Iris pigment epithelial cell (primary cell): ENCODE measurements around the gene ABCC8.
A peak's percentile ranks its signal among the peaks of the same experiment; 100 is the strongest.

Experiments used
- DNase-seq: peaks from one replicate; pipeline ENCODE4 v3.0.0-alpha.2; 2011; ENCODE audit warnings: low read depth

Gene ABCC8

GRCh38 chr11:17403980-17404759 lies 72.5 kb downstream of the ABCC8 start:
- DNase-seq = peak; percentile 25

DNA sequence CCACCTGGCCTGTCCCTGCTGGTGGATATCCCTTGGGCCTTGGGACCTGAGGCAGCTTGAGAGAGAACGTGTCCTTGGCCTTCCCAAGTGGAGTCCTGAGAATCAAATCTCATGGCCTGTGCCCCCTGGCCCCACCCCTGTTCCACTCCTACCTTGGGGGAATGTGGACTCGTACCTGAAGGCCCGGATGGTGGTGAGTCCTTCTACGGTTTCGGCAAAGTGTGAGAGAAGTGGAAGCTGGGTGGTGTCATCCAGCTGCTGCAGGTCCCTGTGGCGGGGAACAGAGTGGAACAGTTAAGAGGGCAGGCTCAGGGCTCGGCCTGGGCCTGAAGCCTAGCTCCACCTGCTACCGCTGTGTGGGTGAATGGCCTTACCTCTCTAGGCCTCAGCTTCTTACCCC lies 74.2 kb downstream of the ABCC8 start:
- no peak for DNase-seq

GRCh38 chr11:17401841-17402240 lies 74.8 kb downstream of the ABCC8 start:
- no peak for DNase-seq

GRCh38 chr11:17401316-17401715 lies 75.3 kb downstream of the ABCC8 start:
- no peak for DNase-seq

DNA sequence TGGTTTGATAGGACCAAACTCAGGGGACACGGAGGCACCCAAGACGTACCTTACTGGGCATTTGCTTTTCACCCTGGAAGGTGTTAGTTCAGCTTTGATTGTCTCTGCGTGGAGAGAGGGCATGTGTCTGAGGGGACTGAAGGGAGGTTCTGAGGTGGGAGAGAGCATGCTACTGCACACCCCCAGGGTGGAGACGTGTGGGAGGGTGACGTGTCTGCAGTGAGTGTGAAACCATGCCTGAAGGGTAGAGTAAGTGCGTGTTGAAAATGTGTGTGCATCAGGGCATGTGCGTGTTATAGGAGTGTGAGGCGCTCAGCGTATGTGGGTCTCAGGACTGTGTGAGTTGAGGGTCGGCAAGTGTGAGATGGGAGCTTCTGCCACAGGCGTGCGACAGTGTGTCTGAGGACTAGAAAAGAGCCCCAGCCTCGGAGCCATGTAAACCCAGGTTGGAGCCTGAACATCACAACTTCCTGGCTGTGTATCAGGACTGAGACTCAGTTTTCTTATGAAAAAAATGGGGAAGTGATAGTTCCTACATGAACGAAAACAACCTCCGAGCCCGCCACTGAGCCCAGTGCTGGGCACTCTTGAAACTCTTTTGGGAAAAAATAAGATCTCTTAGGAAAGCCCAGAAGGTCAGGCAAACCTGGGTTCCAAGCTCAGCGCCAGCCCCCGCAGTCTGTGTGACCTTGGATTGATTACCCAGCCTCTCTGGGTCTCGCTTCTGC lies 76.4 kb downstream of the ABCC8 start:
- no peak for DNase-seq

- DNase-seq = no peak
Observed at GRCh38 chr11:17399236-17399635, 77.4 kb downstream of the ABCC8 start.

GRCh38 chr11:17397311-17398002 lies 79.2 kb downstream of the ABCC8 start:
- no peak for DNase-seq

- DNase-seq = no peak
Observed at GRCh38 chr11:17396598-17397310, 79.9 kb downstream of the ABCC8 start.

DNA sequence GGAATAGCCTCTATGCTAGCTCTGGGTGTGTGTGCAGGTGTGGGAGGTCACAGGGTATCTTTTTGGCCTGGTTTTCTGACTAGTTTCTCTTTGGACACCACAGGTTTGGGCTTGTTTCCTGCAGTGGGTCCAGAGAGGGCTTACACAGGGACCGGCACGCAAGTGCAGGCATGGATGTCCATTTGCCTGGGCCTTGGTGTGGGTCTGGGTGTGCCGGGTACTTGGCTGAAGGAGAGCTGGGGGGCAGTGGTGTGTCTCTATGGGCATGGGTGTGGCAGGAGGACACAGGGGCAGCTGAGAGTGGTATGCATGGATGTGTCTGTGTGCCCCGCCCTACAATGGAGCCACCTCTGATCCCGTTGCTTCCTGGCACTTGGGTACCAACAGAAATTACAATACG lies 80.7 kb downstream of the ABCC8 start:
- DNase-seq = no peak

DNA sequence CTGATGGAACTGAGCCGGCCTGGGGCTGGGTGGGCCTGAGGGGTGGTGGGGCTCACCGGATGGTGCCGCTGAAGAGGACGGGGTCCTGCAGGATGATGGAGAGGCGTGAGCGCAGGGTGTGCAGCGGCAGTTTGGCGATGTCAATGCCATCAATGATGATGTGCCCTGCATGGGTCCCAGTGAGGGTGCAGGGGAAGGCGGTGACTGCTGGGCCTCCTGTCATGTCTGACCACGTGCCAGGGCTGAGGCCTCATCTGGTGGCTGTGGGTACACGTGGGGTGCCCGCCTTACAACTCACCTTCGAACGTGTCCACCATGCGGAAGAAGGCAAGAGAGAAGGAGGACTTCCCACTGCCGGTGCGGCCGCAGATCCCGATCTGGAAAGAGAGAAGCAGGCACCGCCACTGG lies 81.1 kb downstream of the ABCC8 start:
- no peak for DNase-seq

DNA sequence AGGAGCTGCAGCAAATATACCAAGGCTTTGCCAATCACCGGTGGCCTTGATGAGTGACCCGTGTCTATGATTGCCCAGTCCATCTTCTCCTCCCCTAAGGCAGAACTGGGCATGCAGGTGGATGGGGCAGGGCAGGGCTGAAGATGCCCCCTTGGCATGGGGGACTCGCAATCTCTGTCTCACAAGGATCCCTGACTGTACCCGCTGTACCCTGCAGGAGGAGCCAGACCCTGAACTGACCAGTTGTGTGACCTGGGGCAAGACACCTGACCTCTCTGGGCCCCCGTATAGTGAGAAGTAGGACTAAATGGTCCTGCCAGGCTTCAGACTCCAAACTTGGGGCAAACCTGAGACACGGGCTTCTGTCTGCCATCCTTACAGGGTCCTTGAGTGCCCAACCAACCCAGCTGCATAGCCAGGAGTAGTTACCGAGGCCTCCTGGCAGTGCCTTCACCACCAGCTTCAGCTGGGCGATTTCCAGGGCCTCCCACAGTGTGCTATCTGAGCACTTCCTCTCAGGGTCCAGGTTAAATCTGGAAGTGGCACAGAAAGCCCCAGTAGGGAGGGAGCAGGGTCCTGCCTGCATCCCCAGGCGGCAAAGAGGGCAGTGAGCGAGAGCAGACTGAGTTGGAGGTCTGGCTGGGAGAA lies 81.8 kb downstream of the ABCC8 start:
- DNase-seq = no peak

GRCh38 chr11:17393472-17393871 lies 83.2 kb downstream of the ABCC8 start:
- DNase-seq = no peak

DNA sequence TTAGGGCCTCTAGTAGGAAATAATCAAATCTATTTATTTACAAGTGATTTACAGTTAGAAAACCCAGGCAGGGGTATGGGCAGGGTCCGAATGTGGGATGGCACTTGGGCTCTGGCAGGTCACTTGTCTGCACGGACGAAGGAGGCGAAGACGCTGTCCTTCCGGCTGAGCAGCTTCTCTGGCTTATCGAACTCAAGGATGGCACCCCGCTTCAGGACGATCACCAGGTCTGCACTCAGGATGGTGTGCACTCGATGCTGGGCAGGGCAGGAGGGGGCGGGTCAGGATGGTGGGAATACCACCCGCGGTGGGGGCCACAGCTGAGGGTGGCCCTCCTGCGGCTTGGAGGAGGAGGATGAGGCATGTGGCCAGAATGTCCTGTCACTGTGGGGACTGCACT lies 83.8 kb downstream of the ABCC8 start:
- no peak for DNase-seq

- DNase-seq = no peak
Observed at GRCh38 chr11:17391493-17392355, 84.9 kb downstream of the ABCC8 start.

GRCh38 chr11:17389957-17390649 lies 86.5 kb downstream of the ABCC8 start:
- no peak for DNase-seq

- peak; percentile 32 for DNase-seq
Observed at GRCh38 chr11:17389211-17389956, 87.3 kb downstream of the ABCC8 start.

- DNase-seq = no peak
Observed at GRCh38 chr11:17388609-17389210, 87.9 kb downstream of the ABCC8 start, which contains the start of gene KCNJ11. TSS of gene KCNJ11 (minus strand) at chr11:17388659. CDS start at chr11:17388091, 568 bp downstream.

DNA sequence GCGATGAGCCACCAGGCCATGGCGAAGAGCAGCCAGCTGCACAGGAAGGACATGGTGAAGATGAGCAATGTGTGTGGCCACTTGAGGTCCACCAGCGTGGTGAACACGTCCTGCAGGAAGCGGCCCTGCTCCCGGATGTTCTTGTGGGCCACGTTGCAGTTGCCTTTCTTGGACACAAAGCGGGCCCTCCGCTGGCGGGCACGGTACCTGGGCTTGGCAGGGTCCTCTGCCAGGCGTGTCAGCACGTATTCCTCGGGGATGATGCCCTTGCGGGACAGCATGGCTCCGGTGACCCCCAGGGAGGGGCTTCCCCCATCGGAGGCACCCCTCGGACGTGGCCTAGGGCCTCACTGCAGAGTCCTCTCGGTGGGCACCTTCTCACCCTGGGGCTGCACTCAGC lies 88.8 kb downstream of the ABCC8 start:
- DNase-seq = no peak

- no peak for DNase-seq
Observed at GRCh38 chr11:17387254-17387653, 89.4 kb downstream of the ABCC8 start.
